RWPE2 (cell line): ENCODE results near the gene EID1.

Experiments used
- ATAC-seq: fragments of 200-7000 bp; cut with Tn5 transposase; 3 replicates; pipeline ENCODE4 v1.9.1; 2021; ENCODE audit warnings: low read depth
- DNase-seq: peaks from one replicate; pipeline ENCODE4 v3.0.0-alpha.2; 2020; ENCODE audit warnings: low spot score
- H3K27ac ChIP-seq: fragments of 450-650 bp; 2 replicates; pipeline ENCODE4 v1.5.1; 2017; ENCODE audit warnings: mild to moderate bottlenecking; ENCODE audit not compliant: poor library complexity, severe bottlenecking
- H3K27me3 ChIP-seq: fragments of 250-450 bp; sonication (Bioruptor Pico); 2 replicates; pipeline ENCODE4 v1.5.1; 2021; ENCODE audit warnings: mild to moderate bottlenecking, moderate library complexity; ENCODE audit not compliant: insufficient read depth, poor library complexity, severe bottlenecking
- H3K36me3 ChIP-seq: fragments of 250-450 bp; sonication (Bioruptor Pico); 2 replicates; pipeline ENCODE4 v1.5.1; 2020; ENCODE audit warnings: low read depth, mild to moderate bottlenecking, moderate library complexity
- H3K4me1 ChIP-seq: fragments of 250-450 bp; sonication (Bioruptor Pico); 2 replicates; pipeline ENCODE4 v1.5.1; 2021; ENCODE audit warnings: mild to moderate bottlenecking, moderate library complexity; ENCODE audit not compliant: insufficient read depth, poor library complexity, severe bottlenecking
- H3K4me3 ChIP-seq: fragments of 250-450 bp; sonication (Bioruptor Pico); 2 replicates; pipeline ENCODE4 v1.5.1; 2021; ENCODE audit warnings: mild to moderate bottlenecking, moderate library complexity; ENCODE audit not compliant: severe bottlenecking
- H3K9me3 ChIP-seq: fragments of 250-450 bp; sonication (Bioruptor Pico); 2 replicates; pipeline ENCODE4 v1.5.1; 2021; ENCODE audit warnings: mild to moderate bottlenecking, moderate library complexity; ENCODE audit not compliant: severe bottlenecking
- TF ChIP-seq, protein P1 (sequence below): fragments of 450-650 bp; IDR thresholded peaks from one replicate; pipeline ENCODE4 v1.5.1; 2017; ENCODE audit warnings: mild to moderate bottlenecking, moderate library complexity; ENCODE audit not compliant: poor library complexity, severe bottlenecking

The EID1 gene

DNA sequence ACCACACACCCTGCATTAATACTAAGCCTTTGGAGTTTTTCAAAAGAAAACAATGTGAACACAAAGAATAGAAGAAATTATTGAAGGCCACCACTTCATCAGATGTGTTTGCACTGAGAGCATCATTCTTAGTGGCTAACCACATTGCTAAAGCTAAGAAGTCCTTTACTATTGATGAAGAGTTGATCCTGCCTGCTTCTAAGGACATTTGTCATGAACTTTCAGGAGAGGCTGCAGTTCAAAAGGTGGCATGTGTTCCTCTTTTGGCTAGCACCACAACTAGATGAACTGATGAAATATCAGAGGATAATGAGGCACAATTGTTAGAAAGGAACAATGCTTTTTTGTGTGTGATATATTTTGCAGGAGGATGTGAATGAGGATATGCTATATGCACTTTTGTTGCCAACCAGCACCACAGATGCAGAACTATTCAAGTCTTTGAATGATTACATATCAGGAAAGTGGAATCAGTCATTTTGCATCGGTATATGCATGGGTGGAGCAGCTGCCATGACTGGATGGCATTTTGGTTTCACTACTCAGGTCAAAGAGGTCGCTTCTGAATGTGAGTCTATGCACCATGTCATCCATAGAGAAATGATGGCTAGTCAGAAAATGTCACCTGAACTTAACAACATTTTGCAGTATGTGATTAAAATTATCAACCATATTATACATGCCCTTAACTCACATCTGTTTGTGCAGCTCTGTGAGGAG, 2.5 kb upstream of the EID1 start:
- DNase-seq (no peak), ATAC-seq (no peak)
- Histone ChIP-seq H3K4me1 (peaks cover 10% of the 10 kb centered on the region), H3K9me3 (no peaks in the 10 kb centered on the region), H3K27ac (no peak overlapping the region), H3K36me3 (peaks cover 8% of the 10 kb centered on the region), H3K4me3 (no peak overlapping the region), H3K27me3 (no peaks in the 10 kb centered on the region)
- TF ChIP-seq, protein P1, sequence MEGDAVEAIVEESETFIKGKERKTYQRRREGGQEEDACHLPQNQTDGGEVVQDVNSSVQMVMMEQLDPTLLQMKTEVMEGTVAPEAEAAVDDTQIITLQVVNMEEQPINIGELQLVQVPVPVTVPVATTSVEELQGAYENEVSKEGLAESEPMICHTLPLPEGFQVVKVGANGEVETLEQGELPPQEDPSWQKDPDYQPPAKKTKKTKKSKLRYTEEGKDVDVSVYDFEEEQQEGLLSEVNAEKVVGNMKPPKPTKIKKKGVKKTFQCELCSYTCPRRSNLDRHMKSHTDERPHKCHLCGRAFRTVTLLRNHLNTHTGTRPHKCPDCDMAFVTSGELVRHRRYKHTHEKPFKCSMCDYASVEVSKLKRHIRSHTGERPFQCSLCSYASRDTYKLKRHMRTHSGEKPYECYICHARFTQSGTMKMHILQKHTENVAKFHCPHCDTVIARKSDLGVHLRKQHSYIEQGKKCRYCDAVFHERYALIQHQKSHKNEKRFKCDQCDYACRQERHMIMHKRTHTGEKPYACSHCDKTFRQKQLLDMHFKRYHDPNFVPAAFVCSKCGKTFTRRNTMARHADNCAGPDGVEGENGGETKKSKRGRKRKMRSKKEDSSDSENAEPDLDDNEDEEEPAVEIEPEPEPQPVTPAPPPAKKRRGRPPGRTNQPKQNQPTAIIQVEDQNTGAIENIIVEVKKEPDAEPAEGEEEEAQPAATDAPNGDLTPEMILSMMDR = no peak

DNA sequence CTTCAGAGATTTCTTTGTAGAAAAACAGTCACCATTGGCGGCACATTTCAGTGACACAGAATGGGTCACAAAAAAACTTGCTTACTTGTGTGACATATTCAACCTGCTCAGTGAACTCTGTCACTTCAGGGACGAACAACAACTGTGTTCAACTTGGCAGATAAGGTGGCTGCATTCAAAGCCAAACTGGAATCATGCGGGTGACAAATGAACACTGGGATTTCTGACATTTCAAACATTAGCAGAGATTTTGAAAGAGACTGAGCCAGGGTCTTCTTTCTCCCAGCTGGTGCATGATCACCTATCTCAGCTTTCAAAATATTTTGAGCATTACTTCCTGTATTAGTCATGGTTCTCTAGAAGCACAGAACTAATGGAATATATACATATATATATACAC, 1.9 kb upstream of the EID1 start:
- H3K4me1 ChIP-seq = peaks cover 10% of the 10 kb centered on the region
- DNase-seq = no peak
- peaks cover 8% of the 10 kb centered on the region for H3K36me3 ChIP-seq
- H3K27me3 ChIP-seq = no peaks in the 10 kb centered on the region
- no peak for ATAC-seq
- TF ChIP-seq, protein P1 = no peak
- no peak overlapping the region for H3K4me3 ChIP-seq
- no peak overlapping the region for H3K27ac ChIP-seq
- no peaks in the 10 kb centered on the region for H3K9me3 ChIP-seq

- Histone ChIP-seq H3K27me3 (no peaks in the 10 kb centered on the region), H3K9me3 (no peaks in the 10 kb centered on the region), H3K4me3 (no peak overlapping the region), H3K36me3 (peaks cover 8% of the 10 kb centered on the region), H3K27ac (no peak overlapping the region), H3K4me1 (peaks cover 10% of the 10 kb centered on the region)
- TF ChIP-seq, protein P1 = no peak
- DNase-seq (no peak), ATAC-seq (no peak)
These were observed 2.2 kb downstream of the EID1 start for GRCh38 chr15:48880070-48880634.

GRCh38 chr15:48883699-48884098, 5.8 kb downstream of the EID1 start:
- no peaks in the 10 kb centered on the region for H3K9me3 ChIP-seq
- ATAC-seq (no peak), DNase-seq (no peak)
- H3K27me3 ChIP-seq = no peaks in the 10 kb centered on the region
- TF ChIP-seq, protein P1 = no peak
- H3K27ac ChIP-seq = no peak overlapping the region
- peaks cover 17% of the 10 kb centered on the region for H3K4me1 ChIP-seq
- no peak overlapping the region for H3K4me3 ChIP-seq
- peaks cover 8% of the 10 kb centered on the region for H3K36me3 ChIP-seq

- DNase-seq = no peak
- ATAC-seq = no peak
- no peaks in the 10 kb centered on the region for H3K36me3 ChIP-seq
- H3K4me3 ChIP-seq = no peak overlapping the region
- TF ChIP-seq, protein P1 = no peak
- no peaks in the 10 kb centered on the region for H3K9me3 ChIP-seq
- no peaks in the 10 kb centered on the region for H3K27me3 ChIP-seq
- H3K27ac ChIP-seq = no peak overlapping the region
- peaks cover 15% of the 10 kb centered on the region for H3K4me1 ChIP-seq
These were observed 9.2 kb downstream of the EID1 start for GRCh38 chr15:48887144-48887543.
